IPS DF 4.7 (cell line): ENCODE data around the gene LIMS1.

Experiments used
- DNase-seq: peaks from one replicate; pipeline ENCODE4 v3.0.0-alpha.2; 2013; ENCODE audit warnings: low spot score; ENCODE audit errors: extremely low read depth

The LIMS1 gene

DNA sequence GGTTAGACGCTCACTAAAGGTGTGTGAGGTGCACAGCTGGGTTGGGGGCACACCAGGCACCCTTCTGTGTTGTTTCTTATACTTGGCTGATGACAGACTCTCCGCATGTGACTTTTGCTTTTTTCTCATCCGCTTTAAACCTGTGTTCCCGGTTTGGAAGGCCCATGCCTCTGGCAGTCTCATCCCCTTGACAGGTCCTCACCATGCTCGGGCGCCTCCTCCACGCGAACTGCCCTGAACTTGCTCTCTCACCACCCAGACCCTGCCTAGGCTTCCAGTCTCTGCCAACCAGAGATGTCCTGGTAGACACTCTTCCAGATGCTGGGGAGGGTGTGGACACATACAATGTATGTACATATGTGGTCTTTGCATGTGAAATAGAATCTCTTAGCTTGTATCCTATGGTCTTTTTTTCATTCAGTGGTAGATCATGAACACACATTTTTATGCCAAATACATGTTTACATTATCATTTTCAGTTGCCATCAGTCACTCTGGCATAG, 79.8 kb downstream of the LIMS1 start:
- no peak for DNase-seq

DNA sequence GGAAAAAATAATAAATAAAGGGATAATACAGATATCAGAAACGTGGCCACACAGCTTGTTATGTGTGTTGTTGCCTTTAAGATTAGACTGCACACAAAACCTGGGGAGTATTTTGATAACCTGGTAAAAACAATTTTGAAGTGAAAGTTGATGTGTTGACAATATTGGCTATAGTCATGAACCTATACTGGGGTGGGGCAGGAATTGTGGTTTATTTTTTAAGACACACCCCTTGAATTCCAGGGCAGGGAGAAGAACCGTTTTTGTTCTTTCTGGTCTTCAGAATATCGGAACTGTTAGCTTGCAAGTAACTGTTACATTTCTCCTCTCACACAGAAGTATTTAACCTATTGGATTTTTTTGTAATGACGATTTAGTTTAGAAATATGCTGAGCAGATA, 80.4 kb downstream of the LIMS1 start:
- no peak for DNase-seq

DNA sequence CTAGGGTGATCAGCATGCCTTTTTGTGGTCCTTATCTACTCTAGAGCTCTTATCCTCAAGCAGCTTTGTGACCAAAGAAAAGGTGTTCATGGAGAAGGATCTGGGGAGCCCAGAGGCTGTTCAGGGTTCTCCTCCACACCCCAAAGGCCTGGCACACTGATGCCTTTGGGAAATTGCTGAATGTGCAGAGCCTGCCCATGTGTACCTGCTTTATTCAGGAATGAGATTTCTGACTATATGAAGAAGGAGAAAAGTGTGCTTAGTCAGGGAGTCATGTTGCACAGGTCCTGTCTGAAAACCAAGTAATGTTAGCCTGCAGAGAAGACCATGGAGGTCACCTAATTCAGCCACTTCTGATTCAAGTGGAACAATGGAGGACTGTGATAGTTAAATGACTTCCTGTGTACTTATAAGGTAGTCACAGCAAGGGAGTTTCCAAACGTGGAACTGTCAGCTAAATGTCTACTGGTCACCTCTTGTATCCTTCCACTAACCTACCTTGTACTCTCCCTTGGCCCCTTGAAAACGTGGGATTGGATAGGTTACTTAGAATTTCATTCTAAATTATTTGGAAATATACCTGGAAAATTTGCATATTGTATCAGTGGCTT, 81.3 kb downstream of the LIMS1 start:
- no peak for DNase-seq

DNA sequence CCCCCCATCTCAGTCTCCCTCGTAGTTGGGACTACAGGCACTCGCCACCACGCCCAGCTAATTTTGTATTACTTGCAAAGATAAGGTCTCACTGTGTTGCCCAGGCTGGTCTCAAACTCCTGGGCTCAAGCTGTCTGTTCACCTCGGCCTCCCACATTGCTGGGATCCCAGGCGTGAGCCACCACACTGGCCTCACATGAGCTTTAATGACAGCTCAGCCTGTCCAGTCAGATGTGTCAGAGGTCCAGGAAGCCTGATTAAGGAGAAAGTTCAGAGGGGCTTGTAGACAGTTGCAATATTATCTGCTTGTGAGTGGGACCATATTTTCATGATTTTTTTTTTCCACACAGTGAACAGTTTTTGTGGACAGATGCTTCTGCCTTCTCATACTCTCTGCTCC, 82.0 kb downstream of the LIMS1 start:
- no peak for DNase-seq

DNA sequence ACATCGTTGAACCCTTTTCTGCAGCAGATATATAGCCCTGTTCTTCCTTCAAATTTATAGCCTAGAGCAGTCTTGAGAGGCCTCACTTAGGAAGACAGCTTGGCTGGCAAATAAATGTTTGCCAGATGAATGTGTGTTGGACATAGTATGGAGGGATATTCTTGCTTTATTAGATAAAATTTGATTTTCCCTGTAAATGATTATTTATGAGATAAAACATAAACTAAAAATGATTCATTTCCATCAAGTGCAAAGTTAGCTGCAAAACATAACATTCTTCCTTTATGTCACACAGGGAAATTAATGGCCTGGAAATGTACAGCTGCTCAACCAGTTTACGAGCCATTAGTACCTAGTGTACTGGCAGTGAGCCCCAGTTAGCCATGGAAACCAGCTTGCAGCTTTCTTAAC, 82.5 kb downstream of the LIMS1 start:
- no peak for DNase-seq

DNA sequence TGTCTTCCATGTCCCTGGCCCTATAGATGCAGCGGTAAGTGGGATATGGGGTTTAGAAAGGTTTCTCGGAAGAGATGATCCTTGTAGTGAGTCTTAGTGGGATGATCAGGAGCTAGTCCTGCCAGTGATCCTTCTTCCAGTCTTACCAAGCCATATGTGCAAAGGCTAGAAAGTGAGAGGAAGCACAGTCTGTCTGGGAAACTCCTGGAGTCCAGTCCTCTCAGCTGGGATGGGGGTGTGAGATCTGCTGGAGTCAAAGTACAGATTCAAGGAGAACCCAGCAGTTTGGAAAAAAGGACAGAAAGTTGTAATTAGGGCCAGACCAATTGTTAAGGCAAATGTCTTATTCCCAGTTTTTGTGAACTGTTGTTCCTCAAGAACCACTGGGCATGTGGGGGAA, 83.3 kb downstream of the LIMS1 start:
- no peak for DNase-seq

DNA sequence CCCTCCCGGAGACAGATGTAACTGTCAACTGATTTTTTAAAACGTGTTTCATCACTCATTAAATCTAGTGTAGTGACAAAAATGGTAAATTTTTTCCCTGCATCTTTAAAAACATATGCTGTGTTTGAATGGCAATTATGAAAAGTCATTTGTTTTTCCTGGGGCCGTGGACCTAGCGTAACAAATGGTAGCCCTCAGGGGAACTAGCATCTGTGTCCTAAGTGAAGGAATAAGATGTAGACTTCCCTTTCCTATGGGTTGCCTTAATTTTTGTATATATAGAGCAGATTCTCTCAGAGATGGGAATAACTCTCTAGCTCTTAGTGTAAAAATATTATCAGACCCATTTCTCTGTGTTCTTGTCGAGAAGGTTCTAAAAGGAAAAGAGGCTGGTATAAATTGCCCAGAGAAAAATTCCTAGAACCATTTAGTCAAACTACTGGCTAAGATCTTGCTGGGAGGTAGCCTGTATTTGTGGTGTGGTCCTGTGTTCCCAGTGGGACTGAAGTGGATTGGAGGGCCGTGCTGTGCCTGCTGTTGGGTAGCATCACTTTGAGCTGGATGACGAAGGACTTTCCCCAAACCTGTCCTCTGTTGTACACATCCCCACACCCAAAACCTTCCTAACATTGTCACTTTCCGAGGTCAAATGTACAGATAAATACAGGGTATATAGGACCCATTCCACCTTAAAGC, 85.8 kb downstream of the LIMS1 start:
- DNase-seq = no peak

DNA sequence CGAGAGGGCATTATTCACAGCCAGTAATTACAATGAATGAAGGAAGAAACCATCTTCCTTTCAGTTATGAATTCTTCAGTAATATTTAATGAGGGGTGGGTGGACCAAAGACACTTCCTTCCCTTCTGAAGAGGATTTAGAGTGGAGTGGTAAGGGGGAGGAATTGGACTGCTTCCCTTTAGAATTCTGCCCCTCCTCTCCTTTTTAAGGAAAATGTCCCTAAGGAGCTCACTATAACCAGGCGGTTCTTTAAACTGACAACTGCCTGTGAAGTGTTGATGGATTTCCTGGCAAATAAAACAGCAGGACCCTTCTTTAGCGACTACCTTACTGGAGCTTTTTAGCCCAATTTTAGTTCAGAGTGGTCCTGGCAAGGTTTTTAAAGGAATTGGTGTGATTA, 86.4 kb downstream of the LIMS1 start:
- no peak for DNase-seq

DNA sequence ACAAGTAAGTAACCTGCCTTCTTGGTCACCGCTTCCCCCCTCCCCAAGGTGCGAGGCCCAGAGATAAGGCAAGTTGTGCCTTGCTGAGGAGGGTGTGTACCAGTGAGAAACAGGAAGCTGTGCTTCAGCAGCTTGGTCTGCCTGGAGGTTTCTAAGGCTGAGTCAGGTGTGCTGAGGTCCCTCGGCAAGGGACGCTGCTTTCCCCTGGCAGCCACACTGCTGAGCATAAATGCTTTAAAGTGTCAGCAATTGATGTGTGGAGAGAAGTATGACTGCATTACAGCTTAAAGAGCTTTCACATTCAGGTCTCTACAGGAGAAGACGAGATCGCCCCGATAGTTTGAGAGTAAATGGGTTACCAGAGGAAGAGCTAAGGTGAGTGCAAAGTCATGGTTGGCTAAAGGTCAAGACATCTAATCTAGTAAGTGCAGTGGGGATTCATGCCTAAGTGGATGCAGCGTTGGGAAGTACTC, 86.9 kb downstream of the LIMS1 start:
- DNase-seq = no peak

DNA sequence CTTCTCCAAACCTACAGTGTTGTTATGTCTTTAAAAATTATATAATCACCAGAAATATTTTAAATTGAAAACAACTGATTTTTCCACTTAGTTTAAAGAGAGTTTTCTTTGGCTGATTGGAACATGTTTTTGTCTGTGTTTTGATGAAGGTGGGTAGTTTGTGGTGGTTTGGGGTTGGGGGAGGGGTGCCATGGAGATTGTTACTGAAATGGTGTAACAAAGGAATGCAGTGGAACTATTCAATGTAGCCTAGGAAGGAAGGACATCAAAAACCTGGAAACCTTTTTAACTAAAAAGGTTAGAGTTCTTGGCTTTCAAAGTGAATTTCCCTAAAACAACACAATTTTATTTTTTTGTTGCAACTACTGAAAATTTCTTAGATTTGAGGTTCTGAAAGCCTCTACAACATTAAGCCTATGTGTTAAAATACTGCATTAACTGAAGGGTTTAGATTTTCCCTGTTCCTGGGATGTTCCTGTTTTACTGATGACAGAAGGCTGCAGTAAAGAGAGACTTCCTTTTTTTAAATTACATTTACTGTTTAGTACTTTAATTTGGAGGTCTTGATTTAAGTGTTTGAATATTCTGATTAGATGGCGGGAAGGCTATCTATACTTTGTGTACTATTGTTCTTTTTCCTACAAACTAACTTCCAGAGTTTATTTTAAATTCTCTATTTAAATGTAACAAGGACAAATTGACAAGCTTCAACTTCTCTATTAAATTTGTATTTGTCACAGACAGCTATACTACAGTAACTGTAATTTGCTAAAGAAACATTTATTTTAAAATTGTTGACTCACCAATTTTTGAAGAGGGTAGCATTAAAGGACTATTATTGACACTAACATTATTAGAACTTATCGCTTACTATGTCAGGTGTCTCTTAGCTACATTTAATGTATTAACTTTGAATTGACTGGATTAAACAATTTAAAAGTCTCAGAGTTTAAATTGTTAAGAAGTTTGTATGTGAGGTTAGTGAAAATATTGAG, 87.7 kb downstream of the LIMS1 start:
- DNase-seq = no peak

DNA sequence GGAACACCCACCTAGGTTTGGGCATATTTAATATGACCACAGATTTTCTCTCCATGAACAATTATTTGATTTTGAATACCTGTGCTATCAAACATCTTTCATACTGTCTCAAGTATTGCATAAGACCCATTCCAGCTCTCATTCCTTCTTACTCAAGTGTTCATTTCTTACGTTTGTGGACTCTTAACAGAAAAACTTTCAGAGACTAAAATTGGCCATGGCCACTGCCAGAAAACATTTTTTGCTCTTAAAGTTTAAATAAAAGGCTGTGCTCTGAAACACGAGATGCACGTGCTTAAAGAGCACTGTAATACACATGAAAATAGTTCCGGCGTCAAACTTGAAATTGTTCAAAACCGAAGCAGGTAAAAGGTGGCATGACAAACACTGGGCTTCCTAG, 89.3 kb downstream of the LIMS1 start:
- no peak for DNase-seq

DNA sequence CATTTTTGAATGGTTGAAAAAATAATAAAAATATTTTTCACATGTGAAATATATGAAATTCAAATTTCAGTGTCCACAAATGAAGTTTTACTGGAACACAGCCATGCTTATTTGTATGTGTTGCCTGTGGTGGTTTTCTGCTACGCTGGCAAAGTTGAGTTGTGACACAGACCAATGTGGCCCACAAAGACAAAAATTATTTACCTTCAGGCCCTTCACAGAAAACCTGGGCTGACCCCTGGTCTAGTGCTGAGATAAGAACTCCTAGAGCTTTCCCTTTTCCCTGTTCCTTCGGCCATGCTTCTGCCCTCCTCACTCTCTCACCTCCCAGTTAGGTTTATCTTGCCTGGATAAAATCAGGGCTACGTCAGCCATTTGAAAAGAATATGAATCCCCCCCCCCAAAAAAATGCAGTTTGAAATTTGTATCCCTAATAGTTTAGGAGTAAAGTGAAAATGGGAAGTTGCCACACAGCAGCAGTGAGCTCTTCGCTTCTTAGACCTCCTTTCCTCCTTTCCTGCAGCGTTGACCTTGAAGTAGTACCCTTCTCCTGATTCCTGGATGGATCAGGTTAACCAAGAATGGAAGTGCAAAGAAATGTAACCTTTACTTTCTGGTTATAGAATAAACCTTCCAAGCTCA, 91.0 kb downstream of the LIMS1 start:
- DNase-seq = no peak

DNA sequence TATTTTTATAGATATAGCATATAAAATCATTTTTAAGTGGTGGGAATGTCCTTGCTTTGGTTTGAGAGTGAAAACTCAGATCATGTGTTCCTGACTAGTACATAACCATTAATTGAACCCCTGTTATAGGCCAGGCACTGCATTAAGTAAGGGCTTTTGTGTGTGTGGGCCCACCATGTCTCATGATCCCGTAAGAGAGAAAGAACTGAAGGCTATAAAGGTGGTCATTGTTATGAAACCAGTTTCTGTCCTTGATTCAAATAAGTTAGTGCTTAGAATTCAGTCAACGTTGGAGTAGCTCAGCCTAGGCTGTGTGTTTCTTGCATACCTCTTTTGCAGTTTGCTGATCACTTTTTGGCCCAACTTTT, 91.5 kb downstream of the LIMS1 start:
- no peak for DNase-seq

DNA sequence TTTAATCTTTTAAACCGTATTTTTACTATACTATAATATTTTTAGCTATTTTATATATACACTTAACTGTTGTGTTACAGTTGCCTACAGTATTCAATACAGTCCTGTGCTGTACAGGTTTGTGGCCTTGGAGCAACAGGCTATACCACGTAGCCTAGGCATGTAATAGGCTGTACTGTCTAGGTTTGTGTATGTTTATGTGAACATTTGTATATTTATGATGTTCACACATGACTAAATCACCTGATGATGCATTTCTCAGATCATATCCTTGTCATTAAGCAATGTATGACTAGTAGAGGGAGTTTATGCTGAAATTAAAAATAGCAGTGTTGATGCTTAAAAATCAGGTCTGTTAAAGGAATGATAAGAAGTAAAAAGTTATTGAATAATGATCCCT, 92.7 kb downstream of the LIMS1 start:
- no peak for DNase-seq

DNA sequence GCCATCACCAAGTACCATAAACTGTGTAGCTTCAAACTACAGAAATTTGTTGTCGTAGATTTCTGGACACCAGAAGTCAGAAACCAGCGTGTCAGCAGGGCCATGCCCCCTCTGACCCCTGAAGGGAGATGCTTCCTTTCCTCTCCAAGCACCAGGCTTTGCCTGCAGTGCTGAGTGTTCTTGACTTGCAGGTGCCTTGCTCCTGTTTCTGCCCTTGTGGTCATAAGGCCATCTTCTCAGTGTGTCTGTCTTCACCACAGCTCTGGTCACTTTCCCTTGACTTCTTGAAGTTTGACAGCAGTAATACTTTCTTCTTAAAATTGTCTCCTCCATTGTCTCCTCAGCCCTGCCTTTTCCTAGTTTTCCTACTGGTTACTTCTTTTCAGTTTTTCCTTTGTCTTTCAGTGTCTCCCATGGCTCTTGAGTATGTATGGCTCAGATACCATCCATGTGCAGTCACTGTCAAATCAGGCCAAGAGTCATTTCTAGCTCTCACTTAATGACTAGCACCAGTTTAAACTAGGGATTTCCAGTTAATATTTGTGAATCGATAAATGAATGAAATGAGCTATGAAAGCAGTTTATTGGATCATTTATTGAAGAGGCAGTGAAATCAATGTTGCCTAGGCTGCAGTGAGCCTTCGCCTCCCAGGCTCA, 93.8 kb downstream of the LIMS1 start:
- DNase-seq = no peak

DNA sequence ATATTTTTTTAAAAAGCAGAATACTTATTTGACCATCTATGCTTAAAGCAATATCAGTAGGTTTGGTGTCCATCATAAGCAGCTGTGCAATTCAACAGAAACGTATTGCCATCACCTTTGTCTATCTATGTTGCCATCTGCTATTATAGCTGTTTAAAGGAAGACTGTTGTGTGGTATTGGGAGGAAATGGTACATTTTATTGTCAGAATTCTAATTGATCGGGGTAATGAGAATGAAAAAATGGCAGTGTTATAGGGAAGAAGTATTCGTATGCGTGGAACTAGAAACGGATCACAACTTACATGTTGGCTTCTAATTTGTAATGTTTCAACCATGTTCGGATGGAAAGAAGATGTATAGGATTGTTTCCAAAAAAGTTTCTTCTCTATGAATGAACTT, 94.7 kb downstream of the LIMS1 start:
- DNase-seq = no peak

DNA sequence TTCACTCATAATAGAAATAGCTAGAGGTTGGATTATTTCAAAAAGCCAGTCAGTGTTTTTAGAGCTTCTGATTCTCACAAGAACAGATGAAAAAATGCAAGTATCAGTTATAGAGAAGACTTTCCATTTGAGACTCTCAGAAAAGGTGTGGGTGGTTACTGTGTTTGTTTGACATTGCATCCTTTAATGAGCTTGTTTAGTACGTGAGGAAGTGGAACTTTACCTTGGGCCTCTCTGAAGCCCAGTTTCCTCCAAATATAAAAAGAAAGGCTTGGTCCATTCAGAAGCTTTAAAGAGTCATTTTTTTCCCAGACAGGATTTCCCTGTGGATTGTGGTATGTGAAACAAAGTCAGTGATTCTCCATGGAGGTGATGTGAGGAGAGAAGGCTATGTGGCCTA, 95.1 kb downstream of the LIMS1 start:
- no peak for DNase-seq

DNA sequence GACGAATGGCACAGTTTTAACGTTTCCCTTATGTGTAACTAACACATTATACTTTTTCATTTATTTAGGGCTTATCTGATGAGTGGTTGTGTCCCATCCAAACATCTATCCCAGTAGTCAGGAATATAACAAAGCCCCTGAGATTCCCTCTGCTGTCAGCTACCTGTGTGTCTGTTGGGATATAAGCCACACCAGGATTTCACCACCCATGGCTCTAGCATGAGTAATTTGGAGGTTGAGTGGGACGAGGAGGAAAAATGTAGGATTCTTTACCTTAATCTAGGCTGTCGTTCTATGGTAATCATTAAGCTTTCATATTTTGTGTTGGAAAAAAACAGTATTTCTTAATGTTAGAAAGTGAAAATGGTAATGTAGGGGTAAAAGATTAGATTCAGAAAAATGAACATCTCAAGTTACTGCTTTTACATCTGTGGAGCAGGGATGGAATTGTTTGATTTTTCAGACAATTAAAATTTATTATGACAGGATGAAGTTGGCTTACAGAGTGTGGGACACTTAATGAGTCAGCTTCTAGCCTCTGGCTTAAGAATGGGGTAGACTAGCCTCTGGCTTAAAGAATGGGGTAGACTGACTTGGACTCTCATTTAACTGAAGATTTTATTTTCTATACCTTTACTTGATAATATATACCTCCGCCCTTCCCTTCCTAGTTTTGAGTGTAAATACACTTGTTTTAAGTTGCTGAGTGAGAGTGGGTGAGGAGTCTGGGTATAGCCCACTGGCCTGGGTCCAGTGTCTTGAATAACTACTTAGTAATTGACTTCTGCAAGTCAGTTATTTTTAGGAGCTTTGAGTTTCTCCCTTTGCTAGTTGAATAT, 96.5 kb downstream of the LIMS1 start:
- no peak for DNase-seq

DNA sequence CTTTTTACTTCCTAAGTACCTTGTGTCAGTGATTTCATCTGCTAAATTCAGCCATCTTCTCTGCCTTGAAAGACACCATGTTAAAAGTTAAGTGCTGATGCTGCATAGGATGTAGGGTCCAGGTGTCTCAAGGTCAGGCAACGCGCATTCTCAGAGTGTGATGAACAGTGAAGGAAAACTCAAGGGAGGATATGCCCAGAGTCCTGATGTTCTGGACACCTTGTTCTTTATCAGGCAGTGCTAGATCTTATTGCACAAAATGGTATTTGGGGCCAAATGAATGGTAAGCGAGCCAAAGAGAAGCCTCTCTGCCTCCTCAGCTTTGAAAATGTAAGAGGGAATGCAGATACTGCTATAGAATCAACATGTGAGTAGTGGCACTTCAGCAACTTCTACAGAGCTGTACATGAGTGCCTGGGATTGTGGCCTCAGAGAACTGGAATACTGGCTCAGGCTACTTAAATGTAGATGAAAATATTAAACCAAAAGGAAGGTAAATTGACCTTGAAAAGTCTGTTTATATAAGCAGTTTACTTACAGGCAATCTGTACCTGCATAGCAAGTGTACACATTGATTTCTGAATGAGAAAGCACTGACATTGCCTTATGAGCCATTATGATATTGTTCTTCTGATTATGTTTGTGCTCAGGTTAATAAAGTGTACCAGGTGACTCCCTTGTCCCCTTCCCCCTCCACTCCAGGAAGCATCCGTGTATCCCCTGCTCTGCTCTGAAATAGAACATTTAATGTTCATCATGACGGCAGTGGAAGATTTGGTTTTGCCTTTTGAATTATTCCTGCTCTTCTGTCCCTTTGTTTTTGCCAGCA, 98.3 kb downstream of the LIMS1 start:
- no peak for DNase-seq
